Measurements from ENCODE around the gene BCKDHB. TPM values are rescaled to one million over a fixed set of nuclear protein-coding genes. Genes with fewer than 3 reads are reported as not detected.

The BCKDHB gene
- polyA plus RNA-seq, 3 donors from 2014 or later: 14.8 to 36.7 (median 18.2) TPM

- peaks cover 4 to 30% (median 10%) of the 10 kb centered on the region in 3 donors for H3K36me3 Mint-ChIP-seq
- peaks cover 0 to 2% (median 0%) of the 10 kb centered on the region in 3 donors for H3K27me3 Mint-ChIP-seq (ENCODE audit: low read depth in 3 of 3)
- H3K4me1 Mint-ChIP-seq: no peaks in the 10 kb centered on the region
- DNase-seq: no peak
- H3K9me3 Mint-ChIP-seq: no peaks in the 10 kb centered on the region
- H3K27ac Mint-ChIP-seq: no peak overlapping the region
- no peak overlapping the region for H3K4me3 Mint-ChIP-seq
Observed at GRCh38 chr6:80129485-80129884, 23.0 kb downstream of the BCKDHB start.

- no peaks in the 10 kb centered on the region for H3K9me3 Mint-ChIP-seq
- no peak overlapping the region for H3K27ac Mint-ChIP-seq
- H3K36me3 Mint-ChIP-seq: peaks cover 10 to 30% (median 15%) of the 10 kb centered on the region in 3 donors
- peak in 1 of 3 donors; percentile 8 for DNase-seq
- H3K27me3 Mint-ChIP-seq (ENCODE audit: low read depth in 3 of 3): peaks cover 0 to 2% (median 0%) of the 10 kb centered on the region in 3 donors
- H3K4me1 Mint-ChIP-seq: no peaks in the 10 kb centered on the region
- no peak overlapping the region for H3K4me3 Mint-ChIP-seq
Observed at GRCh38 chr6:80133020-80133419, 26.5 kb downstream of the BCKDHB start.

GRCh38 chr6:80134065-80134464, 27.6 kb downstream of the BCKDHB start:
- H3K4me3 Mint-ChIP-seq: no peak overlapping the region

GRCh38 chr6:80142586-80142985, 36.1 kb downstream of the BCKDHB start:
- peaks cover 6 to 25% of the 10 kb centered on the region in 2 donors for H3K4me1 Mint-ChIP-seq
- no peak for DNase-seq
- peaks cover 3 to 29% (median 10%) of the 10 kb centered on the region in 3 donors for H3K36me3 Mint-ChIP-seq
- H3K9me3 Mint-ChIP-seq: no peaks in the 10 kb centered on the region
- H3K27ac Mint-ChIP-seq: no peak overlapping the region
- H3K27me3 Mint-ChIP-seq (ENCODE audit: low read depth in 3 of 3): no peaks in the 10 kb centered on the region
- H3K4me3 Mint-ChIP-seq: no peak overlapping the region

More at GRCh38 chr6:80134065-80134464, 27.6 kb downstream of the BCKDHB start:
- DNase-seq: no peak
- no peaks in the 10 kb centered on the region for H3K4me1 Mint-ChIP-seq
- H3K27ac Mint-ChIP-seq: no peak overlapping the region
- H3K9me3 Mint-ChIP-seq: no peaks in the 10 kb centered on the region
- peaks cover 0 to 2% (median 0%) of the 10 kb centered on the region in 3 donors for H3K27me3 Mint-ChIP-seq (ENCODE audit: low read depth in 3 of 3)
- H3K36me3 Mint-ChIP-seq: peaks cover 10 to 32% (median 15%) of the 10 kb centered on the region in 3 donors

- DNase-seq: no peak
Observed at GRCh38 chr6:80143419-80143937, 37.0 kb downstream of the BCKDHB start.

GRCh38 chr6:80144753-80145315, 38.4 kb downstream of the BCKDHB start:
- H3K27ac Mint-ChIP-seq: peak overlapping the region in 1 of 6 donors; percentile 31
- H3K9me3 Mint-ChIP-seq: no peaks in the 10 kb centered on the region
- peaks cover 6 to 25% of the 10 kb centered on the region in 2 donors for H3K4me1 Mint-ChIP-seq
- H3K36me3 Mint-ChIP-seq: peaks cover 10 to 25% (median 12%) of the 10 kb centered on the region in 3 donors
- H3K4me3 Mint-ChIP-seq: no peak overlapping the region
- no peaks in the 10 kb centered on the region for H3K27me3 Mint-ChIP-seq (ENCODE audit: low read depth in 3 of 3)
- no peak for DNase-seq

More at GRCh38 chr6:80143419-80143937, 37.0 kb downstream of the BCKDHB start:
- H3K27ac Mint-ChIP-seq: no peak overlapping the region
- H3K4me3 Mint-ChIP-seq: no peak overlapping the region
- H3K27me3 Mint-ChIP-seq (ENCODE audit: low read depth in 3 of 3): no peaks in the 10 kb centered on the region
- H3K36me3 Mint-ChIP-seq: peaks cover 10 to 27% (median 12%) of the 10 kb centered on the region in 3 donors
- H3K4me1 Mint-ChIP-seq: peaks cover 6 to 25% of the 10 kb centered on the region in 2 donors
- H3K9me3 Mint-ChIP-seq: no peaks in the 10 kb centered on the region

- no peak overlapping the region for H3K4me3 Mint-ChIP-seq
- H3K36me3 Mint-ChIP-seq: peaks cover 10 to 25% (median 12%) of the 10 kb centered on the region in 3 donors
- H3K27me3 Mint-ChIP-seq (ENCODE audit: low read depth in 3 of 3): no peaks in the 10 kb centered on the region
- peaks cover 6 to 25% of the 10 kb centered on the region in 2 donors for H3K4me1 Mint-ChIP-seq
- no peak overlapping the region for H3K27ac Mint-ChIP-seq
- peaks cover 0 to 2% (median 0%) of the 10 kb centered on the region in 6 donors for H3K9me3 Mint-ChIP-seq
- DNase-seq: no peak
Observed at GRCh38 chr6:80145509-80145908, 39.0 kb downstream of the BCKDHB start.

- no peak for DNase-seq
- H3K27me3 Mint-ChIP-seq (ENCODE audit: low read depth in 3 of 3): no peaks in the 10 kb centered on the region
- no peak overlapping the region for H3K4me3 Mint-ChIP-seq
- peaks cover 0 to 2% (median 0%) of the 10 kb centered on the region in 6 donors for H3K9me3 Mint-ChIP-seq
- H3K27ac Mint-ChIP-seq: no peak overlapping the region
- peaks cover 10 to 25% (median 12%) of the 10 kb centered on the region in 3 donors for H3K36me3 Mint-ChIP-seq
- peaks cover 6 to 25% of the 10 kb centered on the region in 2 donors for H3K4me1 Mint-ChIP-seq
Observed at GRCh38 chr6:80145921-80146320, 39.5 kb downstream of the BCKDHB start.

GRCh38 chr6:80148220-80148619, 41.7 kb downstream of the BCKDHB start:
- Mint-ChIP-seq H3K9me3 (peaks cover 0 to 2% (median 0%) of the 10 kb centered on the region in 6 donors), H3K27ac (no peak overlapping the region), H3K4me3 (no peak overlapping the region), H3K4me1 (peaks cover 6 to 25% of the 10 kb centered on the region in 2 donors), H3K36me3 (peaks cover 10 to 21% (median 12%) of the 10 kb centered on the region in 3 donors), H3K27me3 (ENCODE audit: low read depth in 3 of 3) (no peaks in the 10 kb centered on the region)
- no peak for DNase-seq

GRCh38 chr6:80151635-80152034, 45.2 kb downstream of the BCKDHB start:
- Mint-ChIP-seq H3K4me1 (no peaks in the 10 kb centered on the region), H3K4me3 (no peak overlapping the region)

GRCh38 chr6:80154160-80154559, 47.7 kb downstream of the BCKDHB start:
- Mint-ChIP-seq H3K9me3 (peaks cover 0 to 6% (median 0%) of the 10 kb centered on the region in 6 donors), H3K4me1 (no peaks in the 10 kb centered on the region), H3K27me3 (ENCODE audit: low read depth in 3 of 3) (no peaks in the 10 kb centered on the region), H3K36me3 (peaks cover 0 to 4% (median 4%) of the 10 kb centered on the region in 3 donors), H3K4me3 (no peak overlapping the region), H3K27ac (no peak overlapping the region)
- DNase-seq: no peak

More at GRCh38 chr6:80151635-80152034, 45.2 kb downstream of the BCKDHB start:
- no peak for DNase-seq
- peaks cover 5 to 14% (median 10%) of the 10 kb centered on the region in 3 donors for H3K36me3 Mint-ChIP-seq
- peaks cover 0 to 6% (median 0%) of the 10 kb centered on the region in 6 donors for H3K9me3 Mint-ChIP-seq
- H3K27ac Mint-ChIP-seq: no peak overlapping the region
- H3K27me3 Mint-ChIP-seq (ENCODE audit: low read depth in 3 of 3): no peaks in the 10 kb centered on the region

GRCh38 chr6:80156221-80156620, 49.8 kb downstream of the BCKDHB start:
- no peaks in the 10 kb centered on the region for H3K27me3 Mint-ChIP-seq (ENCODE audit: low read depth in 3 of 3)
- H3K9me3 Mint-ChIP-seq: peaks cover 0 to 3% (median 0%) of the 10 kb centered on the region in 6 donors
- DNase-seq: no peak
- H3K36me3 Mint-ChIP-seq: peaks cover 0 to 4% (median 0%) of the 10 kb centered on the region in 3 donors
- H3K27ac Mint-ChIP-seq: no peak overlapping the region
- H3K4me1 Mint-ChIP-seq: no peaks in the 10 kb centered on the region
- no peak overlapping the region for H3K4me3 Mint-ChIP-seq

- DNase-seq: no peak
- Mint-ChIP-seq H3K27ac (no peak overlapping the region), H3K36me3 (peaks cover 0 to 4% (median 0%) of the 10 kb centered on the region in 3 donors), H3K9me3 (peaks cover 0 to 3% (median 0%) of the 10 kb centered on the region in 6 donors), H3K4me1 (no peaks in the 10 kb centered on the region), H3K27me3 (ENCODE audit: low read depth in 3 of 3) (no peaks in the 10 kb centered on the region), H3K4me3 (no peak overlapping the region)
Observed at GRCh38 chr6:80158478-80158989, 52.1 kb downstream of the BCKDHB start.

- Mint-ChIP-seq H3K4me3 (no peak overlapping the region), H3K27ac (no peak overlapping the region), H3K4me1 (peaks cover 0 to 9% of the 10 kb centered on the region in 2 donors), H3K9me3 (no peaks in the 10 kb centered on the region), H3K27me3 (ENCODE audit: low read depth in 3 of 3) (no peaks in the 10 kb centered on the region), H3K36me3 (no peaks in the 10 kb centered on the region)
- DNase-seq: no peak
Observed at GRCh38 chr6:80161434-80161833, 55.0 kb downstream of the BCKDHB start.
